Subcutaneous abdominal adipose tissue (tissue), 5 donors: ENCODE data around the gene PHLDB3.
A peak's percentile ranks its signal among the peaks of the same experiment; 100 is the strongest.

Experiments
- H3K27ac ChIP-seq: one replicate; pipeline ENCODE4 v1.7.0; 2013; ENCODE audit warnings: low read depth, mild to moderate bottlenecking, inconsistent platforms, low read length, moderate library complexity
- H3K27me3 ChIP-seq, 5 donors: one replicate each; pipeline ENCODE4 v1.7.0; 2013; ENCODE audit warnings: low read length in 5 of 5, inconsistent platforms in 1 of 5; ENCODE audit not compliant: control insufficient read depth in 5 of 5, insufficient read depth in 4 of 5
- H3K36me3 ChIP-seq, 5 donors: one replicate each; pipeline ENCODE4 v1.7.0; 2013; ENCODE audit warnings: low read length in 5 of 5; ENCODE audit not compliant: control insufficient read depth in 5 of 5, insufficient read depth in 5 of 5
- H3K4me1 ChIP-seq, 5 donors: one replicate each; pipeline ENCODE4 v1.7.0; 2013; ENCODE audit warnings: low read length in 5 of 5, mild to moderate bottlenecking in 3 of 5, moderate library complexity in 1 of 5; ENCODE audit not compliant: control insufficient read depth in 5 of 5, insufficient read depth in 5 of 5
- H3K4me3 ChIP-seq, 5 donors: one replicate each; pipeline ENCODE4 v1.7.0; 2013; ENCODE audit warnings: low read length in 5 of 5, low read depth in 1 of 5
- H3K9ac ChIP-seq, 5 donors: one replicate each; pipeline ENCODE4 v1.7.0; 2013; ENCODE audit warnings: low read length in 5 of 5, mild to moderate bottlenecking in 4 of 5, moderate library complexity in 3 of 5
- H3K9me3 ChIP-seq, 5 donors: one replicate each; pipeline ENCODE4 v1.7.0; 2013; ENCODE audit warnings: low read length in 5 of 5; ENCODE audit not compliant: control insufficient read depth in 5 of 5
- donor health status: healthy.
- donor health status: healthy.
- donor health status: healthy.
- donor health status: healthy.
- donor health status: healthy.

The PHLDB3 gene

DNA sequence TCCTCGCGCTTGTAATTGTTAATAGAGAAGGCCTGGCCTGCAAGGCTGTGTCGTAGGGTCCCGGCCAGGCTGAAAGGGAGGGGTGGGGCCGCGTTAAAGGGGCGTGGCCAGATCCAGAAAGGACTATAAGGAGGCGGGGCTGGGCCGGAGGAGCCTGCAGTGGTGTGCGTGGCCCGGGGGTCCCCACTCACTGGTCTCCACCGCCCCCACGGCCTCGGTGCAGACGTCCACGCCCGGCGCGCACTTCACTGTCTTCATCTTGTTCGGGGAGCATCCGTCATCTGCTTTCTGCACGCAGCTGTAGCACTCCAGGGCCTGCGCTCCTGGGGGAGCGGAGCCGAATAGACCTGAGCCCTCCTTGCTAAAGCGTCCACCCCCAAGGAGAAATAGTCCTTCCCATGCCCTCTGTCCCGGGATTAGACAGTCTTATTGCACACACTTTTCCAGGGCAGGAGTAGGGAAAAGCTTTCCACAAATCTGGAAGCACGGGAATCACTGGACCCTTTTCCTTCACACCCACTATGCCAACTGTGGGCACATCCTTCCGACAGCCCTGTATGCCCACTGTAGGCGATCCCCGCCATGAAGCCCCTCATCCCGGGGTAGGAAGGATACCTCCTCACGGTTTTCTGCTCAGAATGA, 40.3 kb downstream of the PHLDB3 start:
- Histone ChIP-seq H3K27ac (peak overlapping the region; percentile 54), H3K27me3 (peaks cover 0 to 9% (median 6%) of the 10 kb centered on the region in 5 donors), H3K9ac (peak overlapping the region in 3 of 5 donors; percentile 43 to 78 (median 51)), H3K36me3 (no peaks in the 10 kb centered on the region), H3K4me1 (peaks cover 0 to 28% (median 25%) of the 10 kb centered on the region in 5 donors), H3K4me3 (peak overlapping the region; percentile 71 to 93 (median 82)), H3K9me3 (no peaks in the 10 kb centered on the region)

DNA sequence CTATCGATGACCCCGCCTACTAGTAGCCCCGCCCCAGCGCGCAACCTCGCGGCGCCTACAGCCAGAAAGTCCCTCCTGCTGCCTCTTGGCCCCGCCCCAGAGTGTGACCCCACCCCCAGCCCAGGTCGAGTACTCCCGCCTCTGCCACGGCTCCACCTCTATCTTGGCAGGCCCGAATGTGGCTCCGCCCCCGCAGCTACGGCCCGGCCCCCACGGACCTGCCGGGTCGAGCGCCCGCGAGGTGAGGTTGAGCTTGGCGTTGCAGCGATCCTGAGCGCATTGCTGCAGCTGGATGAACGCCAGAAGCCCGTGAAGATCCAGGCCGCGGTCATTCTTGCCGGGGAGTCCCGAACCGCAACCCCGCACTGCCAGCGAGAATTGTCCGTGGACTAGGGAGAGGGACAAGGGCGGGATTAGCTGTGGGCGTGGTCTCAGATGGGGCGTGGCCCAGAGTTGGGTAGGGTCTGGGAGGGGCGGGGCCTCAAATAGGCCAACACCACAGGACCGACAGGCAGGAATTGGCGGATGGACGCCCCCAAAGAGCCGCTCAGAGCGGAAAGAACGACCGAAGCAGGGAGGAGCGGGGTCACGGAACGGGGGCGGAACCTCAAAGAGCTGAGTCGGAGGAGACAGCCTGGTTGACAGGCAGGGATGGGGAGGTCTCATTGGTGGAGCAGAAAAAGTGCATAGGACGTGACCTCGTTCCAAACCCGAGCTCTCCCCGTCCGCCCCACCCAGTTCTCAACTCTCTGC, 41.0 kb downstream of the PHLDB3 start:
- H3K9ac ChIP-seq: peak overlapping the region in 4 of 5 donors; percentile 43 to 78 (median 51)
- peaks cover 0 to 25% (median 22%) of the 10 kb centered on the region in 5 donors for H3K4me1 ChIP-seq
- H3K4me3 ChIP-seq: peak overlapping the region; percentile 71 to 93 (median 82)
- H3K27me3 ChIP-seq: peaks cover 0 to 9% (median 6%) of the 10 kb centered on the region in 5 donors
- no peaks in the 10 kb centered on the region for H3K36me3 ChIP-seq
- H3K9me3 ChIP-seq: no peaks in the 10 kb centered on the region
- H3K27ac ChIP-seq: peak overlapping the region; percentile 54

DNA sequence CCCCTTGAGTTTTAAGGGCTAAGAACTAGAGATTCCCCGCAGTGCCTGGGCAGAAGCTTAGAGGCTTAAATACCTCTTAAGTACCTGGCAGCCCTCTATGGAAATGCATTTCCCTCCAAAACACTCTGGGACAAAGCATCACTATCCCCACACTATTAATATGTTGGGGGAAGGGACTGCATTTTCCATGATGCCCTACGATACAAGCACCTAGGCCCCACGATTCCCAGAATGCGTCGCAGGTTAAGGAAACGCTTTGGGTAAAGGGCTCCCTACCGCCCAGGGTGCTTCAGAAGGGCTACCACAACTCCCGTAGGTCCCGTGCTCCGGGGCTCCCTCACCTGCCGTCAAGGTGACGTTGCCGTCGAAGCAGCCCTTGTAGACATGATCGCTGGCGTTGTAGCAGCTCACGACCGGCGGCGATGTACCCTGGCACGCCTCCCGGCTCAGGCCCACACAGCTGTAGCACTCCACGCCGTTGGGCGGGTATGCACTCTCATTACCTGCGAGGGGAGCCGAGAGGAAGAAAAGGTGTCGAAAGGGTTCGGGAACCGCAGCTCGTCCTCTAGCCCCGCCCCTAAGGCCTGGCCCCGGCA, 41.7 kb downstream of the PHLDB3 start:
- no peaks in the 10 kb centered on the region for H3K36me3 ChIP-seq
- H3K4me3 ChIP-seq: peak overlapping the region in 4 of 5 donors; percentile 70 to 85 (median 75)
- peak overlapping the region in 3 of 5 donors; percentile 41 to 59 (median 48) for H3K9ac ChIP-seq
- H3K4me1 ChIP-seq: peaks cover 0 to 25% (median 21%) of the 10 kb centered on the region in 5 donors
- peaks cover 0 to 9% (median 6%) of the 10 kb centered on the region in 5 donors for H3K27me3 ChIP-seq
- no peak overlapping the region for H3K27ac ChIP-seq
- no peaks in the 10 kb centered on the region for H3K9me3 ChIP-seq

DNA sequence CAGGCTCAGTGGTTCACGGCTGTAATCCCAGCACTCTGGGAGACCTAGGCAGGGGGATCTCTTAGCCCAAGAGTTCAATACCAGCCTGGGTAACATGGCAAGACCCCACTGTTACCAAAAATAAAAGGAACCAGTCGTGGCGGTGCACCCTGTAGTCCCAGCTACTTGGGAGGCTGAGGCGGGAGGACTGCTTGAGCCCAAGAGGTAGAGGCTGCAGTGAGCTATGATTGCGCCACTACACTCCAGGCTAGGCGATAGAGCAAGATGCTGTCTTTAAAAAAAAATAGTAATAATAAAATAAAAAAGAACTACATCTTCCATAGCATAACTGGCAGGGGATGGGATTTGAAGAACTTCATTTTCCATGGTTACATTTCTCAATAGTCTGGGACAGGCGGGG, 42.2 kb downstream of the PHLDB3 start:
- Histone ChIP-seq H3K27me3 (peaks cover 0 to 9% (median 6%) of the 10 kb centered on the region in 5 donors), H3K27ac (no peak overlapping the region), H3K4me3 (no peak overlapping the region), H3K36me3 (no peaks in the 10 kb centered on the region), H3K4me1 (peaks cover 0 to 25% (median 21%) of the 10 kb centered on the region in 5 donors), H3K9me3 (no peaks in the 10 kb centered on the region), H3K9ac (no peak overlapping the region)

DNA sequence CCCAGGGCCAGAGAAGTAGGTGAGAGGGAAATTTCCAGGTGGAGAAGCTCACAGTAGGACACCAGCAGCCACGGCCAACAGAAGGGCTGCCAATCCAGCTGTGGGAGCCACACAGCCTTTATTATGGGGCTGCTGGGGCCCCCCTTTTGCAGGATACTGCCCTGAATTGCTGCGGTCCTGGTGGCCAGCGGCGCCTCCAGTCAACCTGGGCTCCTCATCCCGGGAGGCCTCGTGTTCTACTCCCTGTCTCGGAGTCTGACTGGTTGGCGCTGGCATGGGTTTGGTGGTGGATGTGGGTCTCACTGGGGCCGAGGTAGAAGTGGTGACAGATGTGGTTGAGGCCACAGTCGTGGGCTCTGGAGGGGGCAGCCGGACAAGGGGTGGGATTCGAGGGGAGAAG, 43.2 kb downstream of the PHLDB3 start:
- H3K4me1 ChIP-seq: peaks cover 0 to 25% (median 21%) of the 10 kb centered on the region in 5 donors
- H3K27ac ChIP-seq: no peak overlapping the region
- no peaks in the 10 kb centered on the region for H3K36me3 ChIP-seq
- H3K9ac ChIP-seq: no peak overlapping the region
- no peak overlapping the region for H3K4me3 ChIP-seq
- H3K27me3 ChIP-seq: peaks cover 0 to 9% (median 6%) of the 10 kb centered on the region in 5 donors
- H3K9me3 ChIP-seq: no peaks in the 10 kb centered on the region

DNA sequence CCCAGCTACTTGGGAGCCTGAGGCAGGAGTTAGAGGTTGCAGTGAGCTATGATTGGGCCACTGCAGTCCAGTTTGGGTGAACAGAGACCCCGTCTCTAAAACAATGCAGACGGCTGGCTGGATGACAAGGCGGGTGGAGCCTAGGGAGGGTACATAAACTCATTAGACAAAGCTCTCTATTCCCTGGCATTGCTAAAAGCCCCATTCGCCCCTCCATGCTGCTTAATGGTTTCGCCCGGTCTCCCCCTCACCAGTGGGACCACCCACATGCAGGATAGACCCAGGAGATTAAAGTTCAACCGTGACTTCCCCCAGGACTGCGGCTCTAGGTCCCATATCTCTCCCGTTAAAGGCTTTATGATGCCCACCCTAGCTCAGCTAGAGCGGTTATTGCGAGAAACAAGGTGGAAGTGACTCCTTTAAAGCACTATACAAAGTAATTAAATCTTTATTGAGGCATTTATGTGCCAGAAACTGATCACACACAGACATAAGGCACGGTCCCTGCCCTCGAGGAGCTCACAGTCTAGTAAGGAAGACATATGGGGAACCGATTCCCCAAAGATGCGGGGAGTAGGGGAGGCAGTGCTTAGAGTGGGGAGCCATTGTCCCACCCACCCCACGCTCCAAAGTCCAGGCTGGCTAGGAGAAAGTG, 44.1 kb downstream of the PHLDB3 start:
- H3K9me3 ChIP-seq: no peaks in the 10 kb centered on the region
- peaks cover 0 to 4% (median 2%) of the 10 kb centered on the region in 5 donors for H3K27me3 ChIP-seq
- H3K4me1 ChIP-seq: peaks cover 0 to 24% (median 19%) of the 10 kb centered on the region in 5 donors
- H3K27ac ChIP-seq: no peak overlapping the region
- no peak overlapping the region for H3K4me3 ChIP-seq
- no peaks in the 10 kb centered on the region for H3K36me3 ChIP-seq
- no peak overlapping the region for H3K9ac ChIP-seq

DNA sequence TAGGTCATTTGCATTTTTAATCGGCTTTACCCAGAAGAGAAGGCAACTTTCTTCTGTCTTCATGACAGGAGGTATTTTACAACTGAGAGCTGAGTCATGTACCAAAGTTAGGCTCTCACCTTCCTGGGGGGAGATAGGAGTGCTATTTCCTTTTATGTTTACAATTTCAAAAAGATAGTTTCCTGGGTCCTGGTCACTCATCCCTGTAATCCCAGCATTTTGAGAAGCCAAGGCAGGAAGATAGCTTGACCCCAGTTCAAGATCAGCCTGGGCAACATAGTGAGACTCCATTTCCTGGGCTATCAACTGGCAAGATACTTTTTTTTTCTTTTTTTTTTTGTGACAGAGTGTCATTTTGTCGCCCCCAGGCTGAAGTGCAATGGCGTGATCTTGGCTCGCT, 46.7 kb downstream of the PHLDB3 start:
- Histone ChIP-seq H3K4me1 (peaks cover 0 to 3% (median 2%) of the 10 kb centered on the region in 5 donors), H3K36me3 (no peaks in the 10 kb centered on the region), H3K9me3 (peaks cover 0 to under 1% (median 0%) of the 10 kb centered on the region in 5 donors), H3K27ac (no peak overlapping the region), H3K27me3 (no peaks in the 10 kb centered on the region), H3K9ac (no peak overlapping the region), H3K4me3 (no peak overlapping the region)

DNA sequence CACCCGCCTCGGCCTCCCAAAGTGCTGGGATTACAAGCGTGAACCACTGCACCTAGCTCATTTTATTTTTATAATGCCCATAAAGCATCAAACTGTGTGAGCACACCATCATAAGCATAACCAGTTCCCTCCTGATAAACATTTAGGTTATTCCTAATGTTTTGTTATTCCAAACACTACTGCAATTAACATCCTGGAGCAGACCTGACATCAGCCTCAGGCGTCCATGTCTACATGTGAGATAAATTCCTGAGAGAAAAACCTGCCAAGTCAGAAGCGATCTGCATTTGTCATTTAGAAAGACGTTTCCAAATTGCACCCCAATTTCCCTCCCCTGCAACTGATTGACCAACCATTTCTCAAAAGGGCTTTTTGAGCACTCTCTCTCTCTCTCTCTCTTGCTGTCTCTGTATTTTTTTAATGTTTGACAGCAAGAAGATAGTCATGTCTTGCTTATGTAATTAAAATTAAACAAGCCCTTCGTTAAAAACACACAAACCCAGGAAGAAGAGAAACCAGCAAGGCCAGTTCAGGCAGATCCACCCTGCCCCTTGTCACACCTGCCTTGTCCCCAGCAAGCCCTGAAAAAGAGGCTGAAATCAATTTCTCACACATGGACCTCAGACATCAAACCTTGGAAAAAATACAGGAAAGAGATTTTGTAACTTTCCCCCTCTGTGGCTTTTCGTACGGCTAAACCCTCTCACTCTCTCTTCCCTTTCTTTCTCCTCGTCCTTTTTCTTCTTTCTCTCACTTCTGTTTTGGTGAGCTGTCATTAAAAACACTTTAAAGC, 49.0 kb downstream of the PHLDB3 start:
- no peaks in the 10 kb centered on the region for H3K27me3 ChIP-seq
- H3K4me1 ChIP-seq: peaks cover 0 to 4% (median 0%) of the 10 kb centered on the region in 5 donors
- H3K36me3 ChIP-seq: no peaks in the 10 kb centered on the region
- peaks cover 0 to 6% (median 4%) of the 10 kb centered on the region in 5 donors for H3K9me3 ChIP-seq
- H3K4me3 ChIP-seq: no peak overlapping the region
- H3K9ac ChIP-seq: no peak overlapping the region
- H3K27ac ChIP-seq: no peak overlapping the region

DNA sequence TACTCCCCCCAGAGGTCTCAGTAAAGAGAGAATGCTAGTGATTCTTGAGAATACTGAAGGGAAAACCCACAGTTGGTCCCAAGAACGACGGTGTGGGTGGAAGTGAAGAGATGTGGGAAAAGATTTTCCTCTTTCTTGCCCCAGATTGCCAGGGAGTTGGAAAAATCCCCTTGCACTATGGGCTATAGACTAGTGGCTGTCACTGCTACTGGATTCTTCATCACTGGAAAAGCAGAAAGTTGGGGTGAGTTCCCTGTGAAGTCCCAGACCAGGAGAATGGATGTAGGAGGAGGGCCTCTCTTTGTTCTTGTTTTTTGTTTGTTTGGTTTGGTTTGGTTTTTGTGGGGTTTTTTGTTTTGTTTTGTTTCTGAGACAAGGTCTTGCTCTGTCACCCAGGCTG, 50.5 kb downstream of the PHLDB3 start:
- Histone ChIP-seq H3K27ac (no peak overlapping the region), H3K27me3 (no peaks in the 10 kb centered on the region), H3K36me3 (no peaks in the 10 kb centered on the region), H3K9ac (no peak overlapping the region), H3K4me3 (no peak overlapping the region), H3K4me1 (peaks cover 0 to 5% (median 0%) of the 10 kb centered on the region in 5 donors), H3K9me3 (peaks cover 0 to 6% (median 4%) of the 10 kb centered on the region in 5 donors)
